ENCODE data around the gene HIC1. TPM values are rescaled to one million over a fixed set of nuclear protein-coding genes. Genes with fewer than 3 reads are reported as not detected.
A peak's percentile ranks its signal among the peaks of the same experiment; 100 is the strongest.

HIC1 gene
- total RNA-seq, 1 donor: 36.4 TPM

GRCh38 chr17:2081564-2081963, 26.7 kb downstream of the HIC1 start:
- no peak overlapping the region for H3K4me3 ChIP-seq (ENCODE audit: low read depth, low read length)
- TF ChIP-seq CTCF (IDR thresholded peaks at IDR 0.05; ENCODE audit: insufficient read depth, low read length): no peak
- no peak for DNase-seq (ENCODE audit: low read depth)

GRCh38 chr17:2082003-2082781, 27.3 kb downstream of the HIC1 start:
- no peak for TF ChIP-seq CTCF (IDR thresholded peaks at IDR 0.05; ENCODE audit: insufficient read depth, low read length)
- H3K4me3 ChIP-seq (ENCODE audit: low read depth, low read length): no peak overlapping the region
- DNase-seq (ENCODE audit: low read depth): no peak

- H3K4me3 ChIP-seq (ENCODE audit: low read depth, low read length): no peak overlapping the region
- no peak for TF ChIP-seq CTCF (IDR thresholded peaks at IDR 0.05; ENCODE audit: insufficient read depth, low read length)
- DNase-seq (ENCODE audit: low read depth): no peak
Measured at GRCh38 chr17:2083613-2084035, 28.7 kb downstream of the HIC1 start.

GRCh38 chr17:2084036-2084765, 29.3 kb downstream of the HIC1 start:
- DNase-seq (ENCODE audit: low read depth): peak; percentile 86
- TF ChIP-seq CTCF (IDR thresholded peaks at IDR 0.05; ENCODE audit: insufficient read depth, low read length): no peak
- H3K4me3 ChIP-seq (ENCODE audit: low read depth, low read length): no peak overlapping the region

- no peak overlapping the region for H3K4me3 ChIP-seq (ENCODE audit: low read depth, low read length)
- peak; percentile 92 for DNase-seq (ENCODE audit: low read depth)
- TF ChIP-seq CTCF (IDR thresholded peaks at IDR 0.05; ENCODE audit: insufficient read depth, low read length): no peak
Measured at GRCh38 chr17:2084766-2085647, 30.1 kb downstream of the HIC1 start.

GRCh38 chr17:2085648-2085949, 30.7 kb downstream of the HIC1 start:
- DNase-seq (ENCODE audit: low read depth): peak; percentile 89
- no peak overlapping the region for H3K4me3 ChIP-seq (ENCODE audit: low read depth, low read length)
- no peak for TF ChIP-seq CTCF (IDR thresholded peaks at IDR 0.05; ENCODE audit: insufficient read depth, low read length)
